T-cell (primary cell): ENCODE measurements around the gene UNC5C. TPM values are rescaled to one million over a fixed set of nuclear protein-coding genes. Genes with fewer than 3 reads are reported as not detected.

Source experiments
- ATAC-seq, 4 experiments: fragments of 200-7000 bp in 3 of 4; fragments of 150-1000 bp in 1 of 4; cut with Tn5 transposase; replicated peaks in 1 of 4; 1 replicate in 3 of 4; 2 replicates in 1 of 4; pipeline ENCODE4 v1.10.0; 2021; ENCODE audit warnings: moderate library complexity in 3 of 4, mild to moderate bottlenecking in 2 of 4, moderate number of reproducible peaks in 1 of 4
- CTCF ChIA-PET, 2 donors: fragments of 300-600 bp; sonication (Branson Sonifier 250); formaldehyde crosslinking; loops; one replicate each; lab custom pipeline; 2022; ENCODE audit warnings: antibody characterized with exemption in 2 of 2; lab: Charles Lee
- POLR2A ChIA-PET, 2 donors: fragments of 300-600 bp; sonication (Branson Sonifier 250); formaldehyde crosslinking; loops; one replicate each; lab custom pipeline; 2022; ENCODE audit warnings: antibody characterized with exemption in 2 of 2; lab: Charles Lee
- DNase-seq, 35 experiments: peaks; one replicate each; pipeline versions ENCODE4 v3.0.0 to v3.0.0-alpha.2; 2013 to 2023
- H3K27ac ChIP-seq: one replicate; pipeline ENCODE4 v1.5.1; 2013; ENCODE audit warnings: low read length
- H3K27me3 ChIP-seq, 2 experiments: replicated peaks in 1 of 2; 1 replicate in 1 of 2; 2 replicates in 1 of 2; pipeline versions ENCODE4 v1.6.1 to v1.7.0; 2013; ENCODE audit warnings: low read length in 1 of 2, mixed read lengths in 1 of 2; ENCODE audit not compliant: control insufficient read depth in 2 of 2, insufficient read depth in 2 of 2; ENCODE audit errors: extremely low read depth in 1 of 2
- H3K36me3 ChIP-seq, 2 donors: 1 replicate in 1 of 2; 2 replicates in 1 of 2; pipeline versions ENCODE4 v1.6.1 to v1.7.0; 2013; ENCODE audit warnings: low read length in 1 of 2; ENCODE audit not compliant: control insufficient read depth in 2 of 2, insufficient read depth in 1 of 2; ENCODE audit errors: extremely low read depth in 1 of 2
- H3K4me1 ChIP-seq, 2 experiments: 1 replicate in 1 of 2; 2 replicates in 1 of 2; pipeline versions ENCODE4 v1.6.1 to v1.7.0; 2013; ENCODE audit warnings: low read length in 2 of 2, mixed read lengths in 1 of 2; ENCODE audit not compliant: insufficient read depth in 2 of 2, control insufficient read depth in 1 of 2; ENCODE audit errors: extremely low read depth in 1 of 2
- H3K4me3 ChIP-seq, 2 donors: 1 replicate in 1 of 2; 2 replicates in 1 of 2; pipeline versions ENCODE4 v1.5.1 to v1.7.0; 2013; ENCODE audit warnings: mild to moderate bottlenecking in 2 of 2, low read length in 1 of 2, moderate library complexity in 1 of 2; ENCODE audit not compliant: control insufficient read depth in 1 of 2; ENCODE audit errors: extremely low read depth in 1 of 2
- H3K9me3 ChIP-seq: 2 replicates; pipeline ENCODE4 v1.7.0; 2013
- H3K27ac Mint-ChIP-seq, 2 donors: one replicate each; pipeline ENCODE4 v1.8.0; 2020 to 2021; ENCODE audit warnings: mild to moderate bottlenecking in 2 of 2, mixed read lengths in 2 of 2
- H3K27me3 Mint-ChIP-seq, 2 donors: one replicate each; pipeline ENCODE4 v1.8.0; 2021 to 2022; ENCODE audit warnings: mixed read lengths in 2 of 2
- H3K36me3 Mint-ChIP-seq: one replicate; pipeline ENCODE4 v1.8.0; 2021; ENCODE audit warnings: mixed read lengths
- H3K4me1 Mint-ChIP-seq, 3 donors: one replicate each; pipeline ENCODE4 v1.8.0; 2020 to 2022; ENCODE audit warnings: mixed read lengths in 3 of 3, mild to moderate bottlenecking in 1 of 3
- H3K4me3 Mint-ChIP-seq, 3 donors: one replicate each; pipeline ENCODE4 v1.8.0; 2020 to 2022; ENCODE audit warnings: mild to moderate bottlenecking in 3 of 3, mixed read lengths in 3 of 3, moderate library complexity in 3 of 3
- H3K9me3 Mint-ChIP-seq, 3 donors: one replicate each; pipeline ENCODE4 v1.8.0; 2020 to 2022; ENCODE audit warnings: mixed read lengths in 3 of 3
- WGBS: methylation state at CpG from one replicate; pipeline ENCODE4 v1.1.5; 2013; ENCODE audit warnings: missing lambda C conversion rate; ENCODE audit not compliant: insufficient coverage; 5-methylcytosine and 5-hydroxymethylcytosine counted together
- total RNA-seq, 35 experiments: library from RNA in 6 of 35; stranded (reverse) in 6 of 35; fragments of 120-200 nt in 1 of 35; gene quantifications; one replicate each; pipeline versions ENCODE4 v1.2.1 to v1.2.4 and lab custom pipeline; 2013 to 2026

UNC5C gene
- total RNA-seq, 5 donors from 2014 or later (not counting 1 experiment from before 2014, with no cell fraction given) = not detected

DNA sequence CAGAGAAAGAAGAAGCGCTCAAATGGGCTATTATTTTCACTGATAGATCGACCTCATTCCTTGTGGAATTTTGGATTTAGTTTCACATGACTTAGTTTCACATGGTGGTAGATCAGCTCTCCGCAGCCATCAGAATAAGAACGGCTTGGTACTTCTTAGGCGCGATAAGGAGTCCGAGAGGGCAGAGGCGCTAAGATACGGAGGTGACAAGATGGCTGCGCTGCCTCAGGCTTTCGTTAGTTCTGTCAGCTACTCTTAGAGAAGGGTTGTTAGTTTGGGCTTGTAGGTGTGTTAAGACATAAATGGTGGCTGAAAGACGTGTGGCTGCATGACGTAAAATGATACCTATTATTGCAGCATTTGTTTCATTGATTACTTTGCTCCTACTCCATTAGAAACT, 169.1 kb downstream of the UNC5C start:
- H3K4me3 Mint-ChIP-seq = no peak overlapping the region
- H3K9me3 ChIP-seq = no peaks in the 10 kb centered on the region
- no peaks in the 10 kb centered on the region for H3K36me3 Mint-ChIP-seq
- no peaks in the 10 kb centered on the region for H3K27me3 ChIP-seq
- no peak for DNase-seq
- H3K27me3 Mint-ChIP-seq = no peaks in the 10 kb centered on the region
- no peaks in the 10 kb centered on the region for H3K36me3 ChIP-seq
- H3K27ac ChIP-seq = no peak overlapping the region
- WGBS = 89% methylated on average over 11 of the region's 13 CpGs
- POLR2A ChIA-PET = no interaction called here
- H3K9me3 Mint-ChIP-seq = no peaks in the 10 kb centered on the region
- no peak overlapping the region for H3K27ac Mint-ChIP-seq
- no peak for ATAC-seq
- no peak overlapping the region for H3K4me3 ChIP-seq
- H3K4me1 Mint-ChIP-seq = no peaks in the 10 kb centered on the region
- H3K4me1 ChIP-seq = no peaks in the 10 kb centered on the region
- CTCF ChIA-PET = interaction anchor here in 1 of 2 donors (0.5 kb wide), 1 partner anchor 894 kb away, joined by 6 read pairs; no protein-coding TSS in a partner anchor

DNA sequence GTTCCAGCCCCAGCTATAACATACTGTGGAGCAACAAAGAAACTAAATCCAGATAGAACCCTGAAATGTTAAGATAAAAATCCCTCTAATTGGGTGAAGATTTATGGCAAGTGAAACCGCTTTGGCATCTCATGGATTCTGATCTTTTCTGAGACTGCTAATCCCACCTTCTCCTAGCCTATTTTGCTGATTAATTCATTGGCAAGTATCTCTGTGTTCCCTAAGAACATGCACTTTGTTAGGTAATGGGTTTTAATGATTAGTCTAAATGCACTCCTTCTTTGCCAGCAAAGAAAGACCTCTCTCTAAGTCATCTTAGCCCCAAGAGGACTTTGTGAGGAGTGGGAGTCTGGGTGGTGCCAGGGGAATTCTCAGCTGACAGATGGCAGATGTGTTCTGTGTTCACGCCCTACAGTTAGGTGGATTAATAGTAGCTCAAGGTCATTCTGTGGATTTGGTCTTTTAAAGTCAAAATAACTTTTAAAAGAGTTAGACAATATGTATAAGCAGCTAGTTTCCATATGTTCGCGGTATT, 171.3 kb downstream of the UNC5C start:
- ATAC-seq = no peak
- CTCF ChIA-PET = no interaction called here

DNA sequence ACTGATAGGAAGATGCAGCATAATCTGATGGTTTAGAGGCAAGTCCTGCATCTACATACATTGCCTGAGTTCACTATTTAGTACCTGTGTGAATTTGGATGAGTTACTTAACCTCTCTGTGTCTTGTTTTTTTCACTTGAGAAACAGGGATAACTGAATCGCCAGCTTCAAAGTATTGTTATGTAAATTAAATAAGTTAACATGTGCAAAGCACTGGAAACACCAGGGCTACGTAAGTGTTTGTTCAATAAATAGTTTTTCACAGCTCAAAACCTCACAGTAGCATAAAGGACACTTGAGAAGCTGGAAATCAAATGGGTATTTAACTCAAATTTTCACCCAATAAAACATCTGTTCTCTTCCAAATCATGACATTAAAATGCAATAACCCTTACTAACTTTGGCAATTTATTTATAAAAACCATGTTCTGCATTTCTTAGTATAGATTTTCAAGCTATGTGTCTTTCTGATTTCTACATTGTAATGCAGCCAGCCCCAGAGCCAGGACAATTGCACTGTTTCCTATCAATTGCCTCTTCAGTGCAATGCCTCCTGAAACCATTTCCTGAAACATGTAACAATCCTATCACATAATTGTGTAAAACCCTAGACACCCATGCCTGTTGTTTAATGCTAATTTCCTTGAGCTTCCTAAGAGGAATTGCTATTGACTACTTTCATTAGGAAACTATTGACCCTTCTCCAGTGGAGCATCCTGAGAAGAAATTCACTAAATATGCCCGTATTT, 177.1 kb downstream of the UNC5C start:
- ChIA-PET CTCF (interaction anchor here in 1 of 2 donors (0.7 kb wide), 1 partner anchor 15 kb away, joined by 3 read pairs; no protein-coding TSS in a partner anchor), POLR2A (interaction anchor here in 1 of 2 donors (0.6 kb wide), 1 partner anchor 1750 kb away, joined by 3 read pairs; no protein-coding TSS in a partner anchor)
- no peak for ATAC-seq
- Mint-ChIP-seq H3K27ac (no peak overlapping the region), H3K4me1 (no peaks in the 10 kb centered on the region), H3K9me3 (no peaks in the 10 kb centered on the region), H3K36me3 (no peaks in the 10 kb centered on the region), H3K27me3 (no peaks in the 10 kb centered on the region), H3K4me3 (no peak overlapping the region)
- no peak for DNase-seq
- H3K4me1 ChIP-seq = no peaks in the 10 kb centered on the region
- H3K4me3 ChIP-seq = no peak overlapping the region
- H3K9me3 ChIP-seq = no peaks in the 10 kb centered on the region
- WGBS = no CpG with 5 or more reads among the region's 3 CpGs
- no peak overlapping the region for H3K27ac ChIP-seq
- no peaks in the 10 kb centered on the region for H3K27me3 ChIP-seq
- H3K36me3 ChIP-seq = no peaks in the 10 kb centered on the region

More for the DNA sequence above, 171.3 kb downstream of the UNC5C start:
- POLR2A ChIA-PET = no interaction called here
- Mint-ChIP-seq H3K27ac (no peak overlapping the region), H3K4me3 (no peak overlapping the region), H3K27me3 (no peaks in the 10 kb centered on the region), H3K4me1 (no peaks in the 10 kb centered on the region), H3K36me3 (no peaks in the 10 kb centered on the region), H3K9me3 (no peaks in the 10 kb centered on the region)
- Histone ChIP-seq H3K4me1 (no peaks in the 10 kb centered on the region), H3K27ac (no peak overlapping the region), H3K27me3 (no peaks in the 10 kb centered on the region), H3K4me3 (no peak overlapping the region), H3K36me3 (no peaks in the 10 kb centered on the region), H3K9me3 (no peaks in the 10 kb centered on the region)
- DNase-seq = no peak
- no CpG with 5 or more reads among the region's 4 CpGs for WGBS

- no peaks in the 10 kb centered on the region for H3K36me3 ChIP-seq
- ATAC-seq (no peak), DNase-seq (no peak)
- H3K27me3 ChIP-seq = no peaks in the 10 kb centered on the region
- no peaks in the 10 kb centered on the region for H3K9me3 Mint-ChIP-seq
- ChIA-PET CTCF (interaction anchor here in 1 of 2 donors (0.6 kb wide), 2 partner anchors 407 to 1298 kb away, joined by 3 to 6 read pairs; no protein-coding TSS in a partner anchor), POLR2A (interaction anchor here in 1 of 2 donors (0.6 kb wide), 1 partner anchor 17 kb away, joined by 5 read pairs; no protein-coding TSS in a partner anchor)
- H3K27me3 Mint-ChIP-seq = no peaks in the 10 kb centered on the region
- no peaks in the 10 kb centered on the region for H3K4me1 Mint-ChIP-seq
- H3K27ac ChIP-seq = no peak overlapping the region
- WGBS = no CpG with 5 or more reads among the region's 2 CpGs
- H3K4me3 Mint-ChIP-seq = no peak overlapping the region
- H3K4me1 ChIP-seq = no peaks in the 10 kb centered on the region
- H3K4me3 ChIP-seq = no peak overlapping the region
- H3K27ac Mint-ChIP-seq = no peak overlapping the region
- no peaks in the 10 kb centered on the region for H3K9me3 ChIP-seq
- no peaks in the 10 kb centered on the region for H3K36me3 Mint-ChIP-seq
These were observed 180.9 kb downstream of the UNC5C start for GRCh38 chr4:95367824-95368223.

DNA sequence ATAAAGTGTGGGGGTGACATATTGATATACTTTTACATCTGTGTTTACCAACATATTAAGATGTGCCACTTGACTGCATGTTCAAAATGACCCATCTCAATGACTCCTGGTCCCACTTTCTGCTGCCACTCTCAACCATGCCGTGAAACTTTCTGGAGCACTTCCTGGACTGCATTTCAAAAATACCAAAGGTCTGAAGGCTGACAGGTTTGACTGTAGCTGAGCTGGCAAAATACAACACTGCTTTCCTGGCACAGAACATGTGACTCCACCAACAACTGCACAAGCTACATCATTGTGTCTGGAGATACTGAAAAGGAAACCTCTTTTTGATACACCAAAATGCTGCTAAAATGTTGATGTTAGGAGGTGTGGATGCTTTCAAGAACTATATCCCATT, 184.8 kb downstream of the UNC5C start:
- H3K27me3 ChIP-seq = no peaks in the 10 kb centered on the region
- Mint-ChIP-seq H3K4me3 (no peak overlapping the region), H3K27ac (no peak overlapping the region), H3K36me3 (no peaks in the 10 kb centered on the region), H3K27me3 (no peaks in the 10 kb centered on the region), H3K4me1 (no peaks in the 10 kb centered on the region), H3K9me3 (no peaks in the 10 kb centered on the region)
- no peak overlapping the region for H3K4me3 ChIP-seq
- CTCF ChIA-PET = no interaction called here
- DNase-seq (no peak), ATAC-seq (no peak)
- POLR2A ChIA-PET = no interaction called here
- no peaks in the 10 kb centered on the region for H3K4me1 ChIP-seq
- 40% methylated on average over 1 of the region's 1 CpG for WGBS
- no peaks in the 10 kb centered on the region for H3K9me3 ChIP-seq
- no peak overlapping the region for H3K27ac ChIP-seq
- no peaks in the 10 kb centered on the region for H3K36me3 ChIP-seq

DNA sequence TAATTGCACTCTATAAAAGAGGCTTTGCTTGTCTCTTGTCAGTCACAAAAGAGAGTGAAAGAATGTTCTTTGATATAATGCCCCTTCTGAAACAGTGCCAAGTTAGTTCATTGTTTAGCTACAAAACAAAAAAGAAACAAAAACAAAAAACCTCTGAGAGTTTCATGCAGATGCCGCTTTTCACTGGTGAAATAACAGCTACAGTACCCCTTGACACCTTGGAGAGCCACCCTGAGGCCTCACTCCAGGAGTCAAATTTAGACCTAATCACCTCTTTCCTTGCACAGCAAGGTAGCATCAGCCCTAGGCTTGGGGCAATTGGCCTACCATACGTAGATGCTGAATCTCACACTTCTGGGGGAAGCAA, 185.2 kb downstream of the UNC5C start:
- Mint-ChIP-seq H3K36me3 (no peaks in the 10 kb centered on the region), H3K9me3 (no peaks in the 10 kb centered on the region), H3K27ac (no peak overlapping the region), H3K27me3 (no peaks in the 10 kb centered on the region), H3K4me1 (no peaks in the 10 kb centered on the region), H3K4me3 (no peak overlapping the region)
- POLR2A ChIA-PET = no interaction called here
- Histone ChIP-seq H3K4me3 (no peak overlapping the region), H3K27ac (no peak overlapping the region), H3K9me3 (no peaks in the 10 kb centered on the region), H3K36me3 (no peaks in the 10 kb centered on the region), H3K27me3 (no peaks in the 10 kb centered on the region), H3K4me1 (no peaks in the 10 kb centered on the region)
- no peak for DNase-seq
- ATAC-seq = no peak
- CTCF ChIA-PET = interaction anchor here in 1 of 2 donors (0.5 kb wide), 1 partner anchor 246 kb away, joined by 3 read pairs; no protein-coding TSS in a partner anchor
- 83% methylated on average over 1 of the region's 2 CpGs for WGBS
